GM12864 (cell line): ENCODE results near the gene C16orf74.
A peak's percentile ranks its signal among the peaks of the same experiment; 100 is the strongest.

Experiments
- DNase-seq: peaks from one replicate; pipeline ENCODE4 v3.0.0-alpha.2; 2011; ENCODE audit warnings: low read depth
- H3K4me3 ChIP-seq: 2 replicates; pipeline ENCODE4 v1.5.1; 2011; ENCODE audit warnings: mild to moderate bottlenecking, low read depth, low read length, control low read depth
- CTCF ChIP-seq: IDR thresholded peaks from 2 replicates; pipeline ENCODE4 v1.5.1; 2011; ENCODE audit warnings: low read depth, mild to moderate bottlenecking, moderate library complexity, low read length, control low read depth, inconsistent platforms; ENCODE audit errors: missing control alignments

C16orf74 gene

GRCh38 chr16:85676466-85676865 lies 74.4 kb downstream of the C16orf74 start:
- no peak for TF ChIP-seq CTCF
- no peak overlapping the region for H3K4me3 ChIP-seq
- no peak for DNase-seq

GRCh38 chr16:85675251-85675874 lies 75.5 kb downstream of the C16orf74 start:
- no peak overlapping the region for H3K4me3 ChIP-seq
- TF ChIP-seq CTCF = peak; percentile 36
- no peak for DNase-seq

- no peak for TF ChIP-seq CTCF
- H3K4me3 ChIP-seq = no peak overlapping the region
These were observed 76.1 kb downstream of the C16orf74 start for GRCh38 chr16:85674828-85675227.

GRCh38 chr16:85674418-85674755 lies 76.5 kb downstream of the C16orf74 start:
- TF ChIP-seq CTCF = no peak
- no peak overlapping the region for H3K4me3 ChIP-seq
- DNase-seq = no peak

More at GRCh38 chr16:85674828-85675227, 76.1 kb downstream of the C16orf74 start:
- DNase-seq = no peak

- no peak overlapping the region for H3K4me3 ChIP-seq
- no peak for TF ChIP-seq CTCF
- DNase-seq = no peak
These were observed 77.1 kb downstream of the C16orf74 start for GRCh38 chr16:85673529-85674417.

- TF ChIP-seq CTCF = no peak
- no peak for DNase-seq
- no peak overlapping the region for H3K4me3 ChIP-seq
These were observed 80.1 kb downstream of the C16orf74 start for GRCh38 chr16:85670840-85671239.
